ENCODE measurements around the gene LCN15.
"Not testable (repeated sequence)": the region's sequence is repeated elsewhere in the genome, so short reads cannot be mapped to it uniquely, and the experiment has no call there.

Gene LCN15

DNA sequence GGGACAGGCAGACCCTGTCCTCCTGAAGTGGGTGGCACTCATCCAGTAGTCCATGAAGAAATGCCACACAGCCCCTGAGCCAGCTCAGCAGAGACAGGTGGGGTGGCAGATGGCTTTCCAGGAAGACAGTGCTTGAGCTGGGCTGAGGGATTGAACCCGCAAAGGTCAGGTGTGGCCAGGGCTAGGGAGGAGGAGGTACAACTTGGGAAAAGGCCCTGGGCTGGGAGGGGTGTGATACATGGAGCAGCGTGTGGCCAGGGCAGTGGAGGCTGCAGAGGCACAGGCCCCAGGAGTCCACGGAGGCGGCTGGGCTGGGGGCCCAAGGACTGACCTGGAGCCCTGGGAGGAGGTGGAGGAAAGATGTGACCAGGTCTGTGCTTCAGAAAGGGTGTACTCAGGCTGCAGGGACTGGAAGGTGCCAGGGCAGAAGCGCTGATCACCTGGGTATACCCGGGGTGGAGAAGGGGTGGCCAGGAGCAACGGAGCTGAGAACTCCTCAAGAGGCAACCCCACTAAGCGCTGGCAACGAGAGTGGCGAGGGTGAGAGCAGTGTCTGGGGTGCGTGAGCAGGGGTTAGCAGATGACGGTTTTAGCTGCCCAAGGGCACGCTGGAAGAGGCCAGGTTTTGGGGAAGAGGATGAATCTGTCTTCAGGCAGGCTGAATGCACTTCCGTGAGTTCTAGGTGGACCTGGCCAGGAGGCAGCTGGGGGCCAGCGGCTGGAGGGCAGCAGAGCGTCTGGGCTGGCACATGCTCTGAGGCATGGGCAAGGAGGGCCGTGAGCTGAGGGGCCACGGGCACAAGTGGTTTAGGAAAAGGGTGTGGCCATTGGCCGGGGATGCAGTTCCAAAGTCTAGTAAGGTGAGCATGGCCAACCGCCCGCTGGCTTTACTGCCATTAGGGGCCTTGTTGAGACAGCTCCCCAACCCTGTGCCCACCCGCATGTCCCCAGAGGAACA lies 39.5 kb upstream of the LCN15 start:
- Histone ChIP-seq H3K9me3 (ENCODE audit: severe bottlenecking) (no peaks in the 10 kb centered on the region), H3K27ac (ENCODE audit: poor library complexity, severe bottlenecking) (no peak overlapping the region), H3K36me3 (ENCODE audit: low read depth) (no peaks in the 10 kb centered on the region), H3K4me1 (ENCODE audit: insufficient read depth, poor library complexity, severe bottlenecking) (peaks cover 17% of the 10 kb centered on the region), H3K27me3 (ENCODE audit: insufficient read depth, poor library complexity, severe bottlenecking) (peaks cover 11% of the 10 kb centered on the region), H3K4me3 (ENCODE audit: severe bottlenecking) (no peak overlapping the region)
- TF ChIP-seq, protein P1, sequence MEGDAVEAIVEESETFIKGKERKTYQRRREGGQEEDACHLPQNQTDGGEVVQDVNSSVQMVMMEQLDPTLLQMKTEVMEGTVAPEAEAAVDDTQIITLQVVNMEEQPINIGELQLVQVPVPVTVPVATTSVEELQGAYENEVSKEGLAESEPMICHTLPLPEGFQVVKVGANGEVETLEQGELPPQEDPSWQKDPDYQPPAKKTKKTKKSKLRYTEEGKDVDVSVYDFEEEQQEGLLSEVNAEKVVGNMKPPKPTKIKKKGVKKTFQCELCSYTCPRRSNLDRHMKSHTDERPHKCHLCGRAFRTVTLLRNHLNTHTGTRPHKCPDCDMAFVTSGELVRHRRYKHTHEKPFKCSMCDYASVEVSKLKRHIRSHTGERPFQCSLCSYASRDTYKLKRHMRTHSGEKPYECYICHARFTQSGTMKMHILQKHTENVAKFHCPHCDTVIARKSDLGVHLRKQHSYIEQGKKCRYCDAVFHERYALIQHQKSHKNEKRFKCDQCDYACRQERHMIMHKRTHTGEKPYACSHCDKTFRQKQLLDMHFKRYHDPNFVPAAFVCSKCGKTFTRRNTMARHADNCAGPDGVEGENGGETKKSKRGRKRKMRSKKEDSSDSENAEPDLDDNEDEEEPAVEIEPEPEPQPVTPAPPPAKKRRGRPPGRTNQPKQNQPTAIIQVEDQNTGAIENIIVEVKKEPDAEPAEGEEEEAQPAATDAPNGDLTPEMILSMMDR (IDR thresholded peaks at IDR 0.05; ENCODE audit: poor library complexity, severe bottlenecking): no peak
- peak; percentile 70 for DNase-seq (ENCODE audit: low spot score)
- no peak for ATAC-seq (ENCODE audit: low read depth)

DNA sequence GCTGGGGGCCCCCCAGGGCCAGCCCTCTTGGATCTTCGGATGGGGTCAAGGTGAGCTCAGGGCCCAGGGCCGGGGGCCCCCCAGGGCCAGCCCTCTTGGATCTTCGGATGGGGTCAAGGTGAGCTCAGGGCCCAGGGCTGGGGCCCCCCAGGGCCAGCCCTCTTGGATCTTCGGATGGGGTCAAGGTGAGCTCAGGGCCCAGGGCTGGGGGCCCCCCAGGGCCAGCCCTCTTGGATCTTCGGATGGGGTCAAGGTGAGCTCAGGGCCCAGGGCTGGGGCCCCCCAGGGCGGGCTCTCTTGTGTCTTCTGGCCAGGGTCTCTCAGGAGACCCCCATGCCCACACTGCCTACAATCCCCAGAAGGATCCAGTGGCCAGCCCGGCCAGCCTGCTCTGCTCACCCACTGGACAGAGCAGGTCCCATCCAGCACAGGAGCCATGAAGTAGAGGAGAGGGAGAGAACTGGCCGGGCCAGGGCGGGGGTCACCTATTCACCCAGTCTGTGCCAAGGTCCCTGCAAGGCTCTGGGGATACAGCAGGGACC lies 38.8 kb upstream of the LCN15 start:
- not testable (repeated sequence) for ATAC-seq (ENCODE audit: low read depth); H3K4me3 ChIP-seq (ENCODE audit: severe bottlenecking); DNase-seq (ENCODE audit: low spot score); H3K36me3 ChIP-seq (ENCODE audit: low read depth); H3K9me3 ChIP-seq (ENCODE audit: severe bottlenecking); H3K27ac ChIP-seq (ENCODE audit: poor library complexity, severe bottlenecking)
- H3K4me1 ChIP-seq (ENCODE audit: insufficient read depth, poor library complexity, severe bottlenecking): peaks cover 17% of the 10 kb centered on the region
- peaks cover 19% of the 10 kb centered on the region for H3K27me3 ChIP-seq (ENCODE audit: insufficient read depth, poor library complexity, severe bottlenecking)

DNA sequence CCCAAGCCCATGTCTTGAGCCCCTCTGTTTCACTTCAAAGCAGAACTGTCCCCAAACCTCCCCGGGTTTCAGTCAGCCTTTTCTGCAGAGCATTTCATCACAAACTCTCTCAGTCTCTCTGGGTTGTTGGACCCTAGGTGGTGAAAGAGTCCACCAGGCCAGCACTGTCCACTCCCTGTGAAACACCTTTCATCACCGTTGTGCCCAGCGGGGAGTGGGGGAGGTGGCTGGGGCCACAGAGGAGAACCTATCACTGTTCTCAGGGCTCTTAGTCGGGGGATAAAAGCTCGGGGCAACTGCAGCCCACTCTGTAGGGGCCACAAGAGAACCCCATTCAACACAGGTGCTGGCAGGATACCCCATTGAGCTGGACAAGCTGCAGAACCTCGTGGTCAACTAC lies 38.0 kb upstream of the LCN15 start:
- TF ChIP-seq, protein P1 (IDR thresholded peaks at IDR 0.05; ENCODE audit: poor library complexity, severe bottlenecking): no peak

DNA sequence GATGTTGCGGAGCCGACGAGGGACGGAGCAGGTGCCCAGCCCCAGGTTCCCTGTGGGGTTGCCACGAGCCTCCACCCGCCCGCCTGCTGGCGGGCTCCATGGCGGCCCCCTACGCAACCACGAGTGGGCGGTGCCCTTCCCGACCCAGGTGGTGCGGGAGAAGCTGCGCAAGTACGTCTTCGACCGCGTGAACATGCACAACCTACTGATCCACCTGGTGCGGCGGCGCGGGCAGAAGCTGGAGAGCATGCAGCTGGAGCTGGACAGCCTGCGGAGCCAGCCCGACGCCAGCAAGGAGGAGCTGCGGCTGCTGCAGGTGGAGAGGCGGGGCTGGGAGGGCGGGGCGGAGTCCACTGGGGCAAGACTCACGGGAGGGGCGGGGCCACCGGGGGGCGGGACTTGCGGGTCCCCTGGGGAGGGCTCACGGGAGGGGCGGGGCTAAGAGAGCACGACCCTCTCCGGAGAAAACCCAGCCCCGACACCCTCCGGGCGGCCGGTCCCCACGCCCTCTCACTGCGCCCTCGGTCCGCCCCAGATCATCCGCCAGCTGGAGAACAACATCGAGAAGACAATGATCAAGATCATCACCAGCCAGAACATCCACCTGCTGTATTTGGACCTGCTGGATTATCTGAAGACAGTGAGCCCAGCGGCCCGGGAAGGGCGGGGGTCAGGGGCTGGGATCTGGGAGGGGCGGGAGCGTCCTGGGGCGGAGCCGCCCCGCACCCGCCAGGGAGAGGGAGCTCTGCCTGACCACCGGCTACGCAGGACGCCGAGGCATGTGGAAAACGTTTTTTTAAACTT lies 35.7 kb upstream of the LCN15 start:
- peaks cover 17% of the 10 kb centered on the region for H3K4me1 ChIP-seq (ENCODE audit: insufficient read depth, poor library complexity, severe bottlenecking)
- DNase-seq (ENCODE audit: low spot score) (peak; percentile 94), ATAC-seq (ENCODE audit: low read depth) (peak; percentile 61)
- H3K27me3 ChIP-seq (ENCODE audit: insufficient read depth, poor library complexity, severe bottlenecking): peaks cover 38% of the 10 kb centered on the region
- TF ChIP-seq, protein P1 (IDR thresholded peaks at IDR 0.05; ENCODE audit: poor library complexity, severe bottlenecking): no peak
- H3K27ac ChIP-seq (ENCODE audit: poor library complexity, severe bottlenecking): no peak overlapping the region
- no peaks in the 10 kb centered on the region for H3K9me3 ChIP-seq (ENCODE audit: severe bottlenecking)
- no peaks in the 10 kb centered on the region for H3K36me3 ChIP-seq (ENCODE audit: low read depth)
- peak overlapping the region; percentile 19 for H3K4me3 ChIP-seq (ENCODE audit: severe bottlenecking)

More for the DNA sequence above, 38.0 kb upstream of the LCN15 start:
- H3K4me3 ChIP-seq (ENCODE audit: severe bottlenecking): no peak overlapping the region
- ATAC-seq (ENCODE audit: low read depth) (no peak), DNase-seq (ENCODE audit: low spot score) (no peak)
- no peak overlapping the region for H3K27ac ChIP-seq (ENCODE audit: poor library complexity, severe bottlenecking)
- H3K36me3 ChIP-seq (ENCODE audit: low read depth): no peaks in the 10 kb centered on the region
- no peaks in the 10 kb centered on the region for H3K9me3 ChIP-seq (ENCODE audit: severe bottlenecking)
- peaks cover 17% of the 10 kb centered on the region for H3K4me1 ChIP-seq (ENCODE audit: insufficient read depth, poor library complexity, severe bottlenecking)
- peaks cover 26% of the 10 kb centered on the region for H3K27me3 ChIP-seq (ENCODE audit: insufficient read depth, poor library complexity, severe bottlenecking)
